Neural cell (in vitro differentiated cells): ENCODE data around the gene ANTXR1. TPM values are rescaled to one million over a fixed set of nuclear protein-coding genes. Genes with fewer than 3 reads are reported as not detected.

Source experiments
- H2AFZ ChIP-seq: fragments of 200-600, 300-800 bp; sonication (generic), shearing (Covaris generic); 2 replicates; pipeline ENCODE4 v1.6.0; 2014; ENCODE audit warnings: low read depth, mild to moderate bottlenecking, antibody characterized with exemption, low read length, moderate library complexity
- H3F3A ChIP-seq: fragments of 200-600 bp; shearing (Covaris generic); 2 replicates; pipeline ENCODE4 v1.6.1; 2016; ENCODE audit warnings: mild to moderate bottlenecking, moderate library complexity, mixed read lengths, antibody characterized with exemption, low read length; ENCODE audit not compliant: insufficient read depth, poor library complexity, severe bottlenecking
- H3K27ac ChIP-seq: fragments of 200-600, 300-800 bp; sonication (generic), shearing (Covaris generic); 2 replicates; pipeline ENCODE4 v1.5.1; 2014; ENCODE audit warnings: mild to moderate bottlenecking, low read length, moderate library complexity
- H3K27me3 ChIP-seq: fragments of 300-800, 200-600 bp; sonication (generic), shearing (Covaris generic); 2 replicates; pipeline ENCODE4 v1.6.0; 2014; ENCODE audit warnings: mild to moderate bottlenecking, low read depth, low read length, moderate library complexity; ENCODE audit not compliant: insufficient read depth
- H3K36me3 ChIP-seq: fragments of 300-800, 200-600 bp; sonication (generic), shearing (Covaris generic); 2 replicates; pipeline ENCODE4 v1.5.1; 2014; ENCODE audit warnings: mild to moderate bottlenecking, antibody characterized with exemption, low read length, moderate library complexity; ENCODE audit not compliant: insufficient read depth
- H3K4me2 ChIP-seq: fragments of 300-800, 200-600 bp; sonication (generic), shearing (Covaris generic); 2 replicates; pipeline ENCODE4 v1.6.0; 2014; ENCODE audit warnings: mild to moderate bottlenecking, low read length
- H3K4me3 ChIP-seq: fragments of 300-800, 200-600 bp; sonication (generic), shearing (Covaris generic); 2 replicates; pipeline ENCODE4 v1.5.1; 2014; ENCODE audit warnings: mild to moderate bottlenecking, low read length, moderate library complexity
- H3K79me2 ChIP-seq: fragments of 200-600 bp; shearing (Covaris generic); replicated peaks from 2 replicates; pipeline ENCODE4 v1.6.0; 2014; ENCODE audit warnings: mild to moderate bottlenecking, low read length, moderate library complexity; ENCODE audit not compliant: insufficient read depth
- H3K9ac ChIP-seq: fragments of 300-800, 200-600 bp; sonication (generic), shearing (Covaris generic); 2 replicates; pipeline ENCODE4 v1.6.1; 2016; ENCODE audit warnings: mild to moderate bottlenecking, low read length, mixed read lengths
- H3K9me2 ChIP-seq: fragments of 200-600 bp; shearing (Covaris generic); 2 replicates; pipeline ENCODE4 v1.6.1; 2016; ENCODE audit warnings: mild to moderate bottlenecking, low read length, mixed read lengths; ENCODE audit not compliant: insufficient read depth
- H3K9me3 ChIP-seq: fragments of 200-600, 300-800 bp; sonication (generic), shearing (Covaris generic); 2 replicates; pipeline ENCODE4 v1.6.1; 2016; ENCODE audit warnings: mild to moderate bottlenecking, mixed run types, low read length, moderate library complexity, mixed read lengths
- H4K20me1 ChIP-seq: fragments of 200-600 bp; shearing (Covaris generic); 2 replicates; pipeline ENCODE4 v1.6.1; 2016; ENCODE audit warnings: mild to moderate bottlenecking, mixed run types; ENCODE audit not compliant: insufficient read depth
- CTCF ChIP-seq: fragments of 450-650 bp; IDR thresholded peaks from 2 replicates; pipeline ENCODE4 v1.5.1; 2014; ENCODE audit warnings: antibody characterized with exemption, mild to moderate bottlenecking, moderate library complexity; ENCODE audit not compliant: poor library complexity, severe bottlenecking
- EP300 ChIP-seq: fragments of 450-650 bp; conservative IDR thresholded peaks from 2 replicates; pipeline ENCODE4 v1.6.1; 2014; ENCODE audit warnings: antibody characterized with exemption, mild to moderate bottlenecking, moderate library complexity; ENCODE audit not compliant: poor library complexity, severe bottlenecking
- EZH2 ChIP-seq: fragments of 200-600, 300-800 bp; shearing (Covaris generic), sonication (generic); IDR thresholded peaks from 2 replicates; pipeline ENCODE4 v1.6.1; 2014; ENCODE audit warnings: antibody characterized with exemption, low read length, borderline replicate concordance, mild to moderate bottlenecking; ENCODE audit not compliant: insufficient read depth, poor library complexity, severe bottlenecking
- MXI1 ChIP-seq: fragments of 450-650 bp; conservative IDR thresholded peaks from 2 replicates; pipeline ENCODE4 v1.6.1; 2014; ENCODE audit warnings: antibody characterized with exemption, mild to moderate bottlenecking; ENCODE audit not compliant: poor library complexity, severe bottlenecking
- POLR2AphosphoS5 ChIP-seq: IDR thresholded peaks from 2 replicates; pipeline ENCODE4 v1.6.1; 2012
- RAD21 ChIP-seq: fragments of 450-650 bp; conservative IDR thresholded peaks from 2 replicates; pipeline ENCODE4 v1.6.1; 2014; ENCODE audit warnings: antibody characterized with exemption, mild to moderate bottlenecking, moderate library complexity
- SMC3 ChIP-seq: fragments of 450-650 bp; conservative IDR thresholded peaks from 2 replicates; pipeline ENCODE4 v1.6.1; 2014; ENCODE audit warnings: antibody characterized with exemption, mild to moderate bottlenecking, moderate library complexity; ENCODE audit not compliant: poor library complexity
- TAF1 ChIP-seq: IDR thresholded peaks from 2 replicates; pipeline ENCODE4 v1.6.1; 2012; ENCODE audit warnings: low read depth
- polyA plus RNA-seq: library from polyadenylated mRNA; depleted of rRNA; stranded (reverse); fragments of >200 nt; gene quantifications from 2 replicates; pipeline ENCODE4 v1.2.3, GENCODE V29; 2014
- TF ChIP-seq, protein P1 (sequence below): IDR thresholded peaks from 2 replicates; pipeline ENCODE4 v1.6.1; 2012; ENCODE audit warnings: borderline replicate concordance

Gene ANTXR1
- polyA plus RNA-seq, 1 donor from 2014 or later, result 4.9 TPM

DNA sequence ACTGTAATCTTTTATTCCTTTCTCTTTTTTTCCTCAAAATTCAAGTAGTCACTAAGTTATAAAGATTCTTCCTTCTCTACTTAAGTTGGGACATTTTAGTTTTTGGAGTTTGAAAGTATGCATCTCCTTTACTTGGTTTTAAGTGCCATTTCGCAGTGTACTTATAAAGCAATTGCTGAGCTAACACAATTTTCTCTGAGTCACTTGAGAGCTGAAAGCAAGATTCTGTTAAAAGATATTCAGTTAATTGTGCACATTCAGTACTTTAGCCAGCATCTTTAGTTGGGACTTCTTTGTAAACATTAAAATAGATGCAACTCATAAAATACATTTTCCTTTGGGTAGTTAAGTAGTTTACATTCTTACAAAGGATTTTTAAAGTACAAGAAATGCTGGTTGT, 238.0 kb downstream of the ANTXR1 start:
- no peak overlapping the region for H3K4me2 ChIP-seq
- H2AFZ ChIP-seq, result no peak overlapping the region
- H3K79me2 ChIP-seq, result no peaks in the 10 kb centered on the region

GRCh38 chr2:69251943-69252342, 239.0 kb downstream of the ANTXR1 start:
- Histone ChIP-seq H4K20me1 (no peaks in the 10 kb centered on the region), H3K9ac (no peak overlapping the region), H3K4me3 (no peak overlapping the region), H3K27me3 (no peaks in the 10 kb centered on the region), H3K4me2 (no peak overlapping the region), H2AFZ (no peak overlapping the region), H3F3A (no peaks in the 10 kb centered on the region), H3K27ac (no peak overlapping the region), H3K9me3 (no peaks in the 10 kb centered on the region), H3K79me2 (no peaks in the 10 kb centered on the region), H3K9me2 (no peaks in the 10 kb centered on the region), H3K36me3 (no peaks in the 10 kb centered on the region)
- TF ChIP-seq EP300, result no peak
- TF ChIP-seq, protein P1, sequence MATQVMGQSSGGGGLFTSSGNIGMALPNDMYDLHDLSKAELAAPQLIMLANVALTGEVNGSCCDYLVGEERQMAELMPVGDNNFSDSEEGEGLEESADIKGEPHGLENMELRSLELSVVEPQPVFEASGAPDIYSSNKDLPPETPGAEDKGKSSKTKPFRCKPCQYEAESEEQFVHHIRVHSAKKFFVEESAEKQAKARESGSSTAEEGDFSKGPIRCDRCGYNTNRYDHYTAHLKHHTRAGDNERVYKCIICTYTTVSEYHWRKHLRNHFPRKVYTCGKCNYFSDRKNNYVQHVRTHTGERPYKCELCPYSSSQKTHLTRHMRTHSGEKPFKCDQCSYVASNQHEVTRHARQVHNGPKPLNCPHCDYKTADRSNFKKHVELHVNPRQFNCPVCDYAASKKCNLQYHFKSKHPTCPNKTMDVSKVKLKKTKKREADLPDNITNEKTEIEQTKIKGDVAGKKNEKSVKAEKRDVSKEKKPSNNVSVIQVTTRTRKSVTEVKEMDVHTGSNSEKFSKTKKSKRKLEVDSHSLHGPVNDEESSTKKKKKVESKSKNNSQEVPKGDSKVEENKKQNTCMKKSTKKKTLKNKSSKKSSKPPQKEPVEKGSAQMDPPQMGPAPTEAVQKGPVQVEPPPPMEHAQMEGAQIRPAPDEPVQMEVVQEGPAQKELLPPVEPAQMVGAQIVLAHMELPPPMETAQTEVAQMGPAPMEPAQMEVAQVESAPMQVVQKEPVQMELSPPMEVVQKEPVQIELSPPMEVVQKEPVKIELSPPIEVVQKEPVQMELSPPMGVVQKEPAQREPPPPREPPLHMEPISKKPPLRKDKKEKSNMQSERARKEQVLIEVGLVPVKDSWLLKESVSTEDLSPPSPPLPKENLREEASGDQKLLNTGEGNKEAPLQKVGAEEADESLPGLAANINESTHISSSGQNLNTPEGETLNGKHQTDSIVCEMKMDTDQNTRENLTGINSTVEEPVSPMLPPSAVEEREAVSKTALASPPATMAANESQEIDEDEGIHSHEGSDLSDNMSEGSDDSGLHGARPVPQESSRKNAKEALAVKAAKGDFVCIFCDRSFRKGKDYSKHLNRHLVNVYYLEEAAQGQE, result no peak
- no peak for TF ChIP-seq POLR2AphosphoS5
- TF ChIP-seq SMC3, result no peak
- no peak for TF ChIP-seq TAF1
- no peak for TF ChIP-seq RAD21
- no peak for TF ChIP-seq CTCF
- no peak for TF ChIP-seq EZH2
- no peak for TF ChIP-seq MXI1

More for the DNA sequence above, 238.0 kb downstream of the ANTXR1 start:
- Histone ChIP-seq H3K9me3 (no peaks in the 10 kb centered on the region), H4K20me1 (no peaks in the 10 kb centered on the region), H3F3A (no peaks in the 10 kb centered on the region), H3K36me3 (peaks cover 6% of the 10 kb centered on the region), H3K9ac (no peak overlapping the region), H3K27me3 (no peaks in the 10 kb centered on the region), H3K27ac (no peak overlapping the region), H3K4me3 (no peak overlapping the region), H3K9me2 (no peaks in the 10 kb centered on the region)
- no peak for TF ChIP-seq TAF1

- H4K20me1 ChIP-seq, result no peaks in the 10 kb centered on the region
- H3K27ac ChIP-seq, result no peak overlapping the region
- H3K4me2 ChIP-seq, result no peak overlapping the region
- no peak overlapping the region for H3K9ac ChIP-seq
- H2AFZ ChIP-seq, result no peak overlapping the region
- H3K79me2 ChIP-seq, result no peaks in the 10 kb centered on the region
- TF ChIP-seq EP300, result no peak
- no peak for TF ChIP-seq SMC3
- no peak for TF ChIP-seq RAD21
- no peaks in the 10 kb centered on the region for H3K9me3 ChIP-seq
- H3K9me2 ChIP-seq, result no peaks in the 10 kb centered on the region
- no peaks in the 10 kb centered on the region for H3K36me3 ChIP-seq
- no peaks in the 10 kb centered on the region for H3F3A ChIP-seq
- H3K27me3 ChIP-seq, result no peaks in the 10 kb centered on the region
- no peak overlapping the region for H3K4me3 ChIP-seq
These were observed 240.1 kb downstream of the ANTXR1 start for GRCh38 chr2:69253112-69253511.
